Kidney (tissue), 14 donors: Measurements from ENCODE around the gene CAPZB. TPM values are rescaled to one million over a fixed set of nuclear protein-coding genes. Genes with fewer than 3 reads are reported as not detected.

Experiments used
- DNase-seq, 5 donors: peaks; one replicate each; pipeline ENCODE4 v3.0.0-alpha.2; 2013 to 2020
- FAIRE-seq: peaks from 2 replicates; lab custom pipeline; 2012; peaks lifted over from hg19 to GRCh38; lab: Jason Lieb, UNC
- H3K27ac ChIP-seq, 2 donors: one replicate each; pipeline ENCODE4 v1.7.0; 2013; ENCODE audit warnings: low read depth in 2 of 2, low read length in 2 of 2, inconsistent platforms in 1 of 2
- H3K27me3 ChIP-seq: one replicate; pipeline ENCODE4 v1.7.1; 2013; ENCODE audit warnings: low read length, inconsistent platforms; ENCODE audit not compliant: control insufficient read depth, insufficient read depth
- H3K36me3 ChIP-seq, 3 donors: one replicate each; pipeline versions ENCODE4 v1.7.0 to v1.7.1; 2013; ENCODE audit warnings: low read length in 3 of 3, control low read depth in 1 of 3, inconsistent platforms in 1 of 3; ENCODE audit not compliant: insufficient read depth in 3 of 3, control insufficient read depth in 2 of 3
- H3K4me1 ChIP-seq, 3 donors: one replicate each; pipeline versions ENCODE4 v1.7.0 to v1.7.1; 2013; ENCODE audit warnings: low read length in 3 of 3, inconsistent platforms in 1 of 3, low read depth in 1 of 3; ENCODE audit not compliant: control insufficient read depth in 2 of 3, insufficient read depth in 2 of 3
- H3K4me3 ChIP-seq, 3 donors: one replicate each; pipeline versions ENCODE4 v1.7.0 to v1.8.1; 2013; ENCODE audit warnings: low read length in 3 of 3, control low read depth in 1 of 3, inconsistent platforms in 1 of 3
- H3K9ac ChIP-seq, 3 donors: one replicate each; pipeline versions ENCODE4 v1.7.0 to v1.7.1; 2013; ENCODE audit warnings: low read length in 3 of 3, control low read depth in 1 of 3, inconsistent platforms in 1 of 3
- H3K9me3 ChIP-seq, 3 donors: one replicate each; pipeline versions ENCODE4 v1.7.0 to v1.7.1; 2013; ENCODE audit warnings: low read length in 3 of 3, control low read depth in 1 of 3, inconsistent platforms in 1 of 3; ENCODE audit not compliant: control insufficient read depth in 2 of 3, insufficient read depth in 1 of 3
- intact Hi-C: fragments of 100-400 bp; cut with DNase I; formaldehyde crosslinking; loops from one replicate; pipeline ENCODE4 v1.11.1; 2022
- polyA plus RNA-seq: library from polyadenylated mRNA; stranded (reverse); fragments of 350-450 nt; fragmentation: Illumina TruSeq; extraction: RNeasy Lipid Tissue Mini Kit (QIAGEN cat#74804); gene quantifications from one replicate; pipeline ENCODE4 v1.2.3, GENCODE V29; 2014; ENCODE audit warnings: low read depth, low replicate concordance; ENCODE audit not compliant: insufficient read depth
- total RNA-seq: library from RNA; stranded (reverse); fragmentation: NEBNext Ultra II Directional; extraction: Animal tissue kit (Norgen Biotek cat#: 25700); gene quantifications from one replicate; pipeline ENCODE4 v1.2.1, GENCODE V29; 2021
- TF ChIP-seq, protein P1 (sequence below): IDR thresholded peaks from 3 replicates; pipeline ENCODE4 v1.5.1; 2012; ENCODE audit warnings: mild to moderate bottlenecking, moderate library complexity, borderline replicate concordance; ENCODE audit not compliant: insufficient read depth; ENCODE audit errors: extremely low read depth
- donor health status: control.
- donor health status: control.
- donor health status: control.
- donor health status: control.
- donor health status: control.
- donor health status: DM: yes; HTN: yes; CAD: no.
- donor health status: Normal renal cell carcinoma (clear cell type).

CAPZB gene
- total and polyA plus RNA-seq, 2 donors from 2014 or later, result 253 to 265 TPM

- DNase-seq (no peak), FAIRE-seq (no peak)
- TF ChIP-seq, protein P1, sequence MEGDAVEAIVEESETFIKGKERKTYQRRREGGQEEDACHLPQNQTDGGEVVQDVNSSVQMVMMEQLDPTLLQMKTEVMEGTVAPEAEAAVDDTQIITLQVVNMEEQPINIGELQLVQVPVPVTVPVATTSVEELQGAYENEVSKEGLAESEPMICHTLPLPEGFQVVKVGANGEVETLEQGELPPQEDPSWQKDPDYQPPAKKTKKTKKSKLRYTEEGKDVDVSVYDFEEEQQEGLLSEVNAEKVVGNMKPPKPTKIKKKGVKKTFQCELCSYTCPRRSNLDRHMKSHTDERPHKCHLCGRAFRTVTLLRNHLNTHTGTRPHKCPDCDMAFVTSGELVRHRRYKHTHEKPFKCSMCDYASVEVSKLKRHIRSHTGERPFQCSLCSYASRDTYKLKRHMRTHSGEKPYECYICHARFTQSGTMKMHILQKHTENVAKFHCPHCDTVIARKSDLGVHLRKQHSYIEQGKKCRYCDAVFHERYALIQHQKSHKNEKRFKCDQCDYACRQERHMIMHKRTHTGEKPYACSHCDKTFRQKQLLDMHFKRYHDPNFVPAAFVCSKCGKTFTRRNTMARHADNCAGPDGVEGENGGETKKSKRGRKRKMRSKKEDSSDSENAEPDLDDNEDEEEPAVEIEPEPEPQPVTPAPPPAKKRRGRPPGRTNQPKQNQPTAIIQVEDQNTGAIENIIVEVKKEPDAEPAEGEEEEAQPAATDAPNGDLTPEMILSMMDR, result no peak
These were observed 26.4 kb downstream of the CAPZB start for GRCh38 chr1:19458815-19459417.

GRCh38 chr1:19457607-19458006, 27.7 kb downstream of the CAPZB start:
- intact Hi-C loops, result no loop called here
- TF ChIP-seq, protein P1, result no peak
- no peaks in the 10 kb centered on the region for H3K9me3 ChIP-seq
- DNase-seq (peak in 1 of 5 donors; percentile 43), FAIRE-seq (no peak)
- H3K9ac ChIP-seq, result no peak overlapping the region
- H3K27ac ChIP-seq, result no peak overlapping the region
- no peaks in the 10 kb centered on the region for H3K27me3 ChIP-seq
- H3K36me3 ChIP-seq, result no peaks in the 10 kb centered on the region
- H3K4me1 ChIP-seq, result peaks cover 7 to 40% (median 26%) of the 10 kb centered on the region in 3 donors
- H3K4me3 ChIP-seq, result no peak overlapping the region

More at GRCh38 chr1:19458815-19459417, 26.4 kb downstream of the CAPZB start:
- no peaks in the 10 kb centered on the region for H3K27me3 ChIP-seq
- H3K36me3 ChIP-seq, result no peaks in the 10 kb centered on the region
- H3K9ac ChIP-seq, result peak overlapping the region in 1 of 3 donors; percentile 36
- no peaks in the 10 kb centered on the region for H3K9me3 ChIP-seq
- H3K4me1 ChIP-seq, result peaks cover 6 to 43% (median 33%) of the 10 kb centered on the region in 3 donors
- H3K27ac ChIP-seq, result peak overlapping the region in 1 of 2 donors; percentile 64
- intact Hi-C loops, result no loop called here
- no peak overlapping the region for H3K4me3 ChIP-seq

DNA sequence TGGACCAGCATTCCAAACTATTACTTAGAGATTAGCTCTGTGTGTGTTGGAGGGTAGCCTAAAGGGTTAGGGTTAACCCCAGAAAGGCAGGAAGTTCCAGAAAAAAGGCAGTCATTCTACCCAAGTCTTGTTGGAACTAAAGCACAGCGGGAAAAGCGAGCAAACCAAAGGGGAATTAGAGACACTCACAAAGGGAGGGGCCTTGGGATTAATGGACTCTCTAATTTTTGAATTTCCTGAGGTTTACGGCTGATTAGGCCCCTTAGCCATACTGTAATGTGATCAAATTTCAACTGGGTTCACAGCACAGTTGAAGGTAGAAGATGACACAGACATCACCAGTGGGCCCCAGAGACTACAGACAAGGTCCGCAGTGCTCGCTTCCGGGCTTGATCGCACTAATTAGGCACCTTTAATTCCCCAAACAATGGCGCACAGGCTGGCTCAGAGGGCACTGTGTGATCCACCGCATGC, 28.3 kb downstream of the CAPZB start:
- intact Hi-C loops, result no loop called here
- Histone ChIP-seq H3K9ac (no peak overlapping the region), H3K9me3 (no peaks in the 10 kb centered on the region), H3K4me3 (no peak overlapping the region), H3K27ac (no peak overlapping the region), H3K27me3 (no peaks in the 10 kb centered on the region), H3K36me3 (no peaks in the 10 kb centered on the region), H3K4me1 (peaks cover 7 to 43% (median 24%) of the 10 kb centered on the region in 3 donors)
- TF ChIP-seq, protein P1, result no peak
- DNase-seq (peak in 2 of 5 donors; percentile 56 to 61), FAIRE-seq (no peak)
